GM12878 (cell line): ENCODE results near the gene PLEKHA7. TPM values are rescaled to one million over a fixed set of nuclear protein-coding genes. Genes with fewer than 3 reads are reported as not detected.

Experiments
- ATAC-seq: fragments of 200-7000 bp; cut with Tn5 transposase; 3 replicates; pipeline ENCODE4 v1.9.1; 2020; ENCODE audit warnings: mild to moderate bottlenecking, moderate library complexity
- BruUV-seq: library from RNA; stranded (reverse); fragments of 400-500 nt; replicated peaks from 2 replicates; lab custom pipeline; 2021; lab: Mats Ljungman, UMichigan
- CTCF ChIA-PET: fragments of 300-600 bp; sonication (Branson Sonifier 250); formaldehyde crosslinking; extraction: SDS; loops from one replicate; lab custom pipeline; 2021; ENCODE audit warnings: inconsistent platforms; lab: Yijun Ruan, JAX
- POLR2A ChIA-PET: fragments of 350-600 bp; formaldehyde crosslinking; extraction: SDS; loops from one replicate; lab custom pipeline; 2021; ENCODE audit warnings: inconsistent platforms; lab: Charles Lee
- RAD21 ChIA-PET: fragments of 300-600 bp; sonication (Branson Sonifier 250); formaldehyde crosslinking; loops from one replicate; lab custom pipeline; 2023; ENCODE audit warnings: antibody characterized with exemption; ENCODE audit not compliant: unreplicated experiment; lab: Charles Lee
- SMC1A ChIA-PET: fragments of 300-600 bp; sonication (Branson Sonifier 250); formaldehyde crosslinking; loops from one replicate; lab custom pipeline; 2023; ENCODE audit not compliant: unreplicated experiment, uncharacterized antibody; lab: Charles Lee
- DNase-seq: peaks from one replicate; pipeline ENCODE4 v3.0.0-alpha.2; 2011; ENCODE audit warnings: low read depth, low spot score
- FAIRE-seq: peaks from 3 replicates; lab custom pipeline; 2011; peaks lifted over from hg19 to GRCh38; lab: Jason Lieb, UNC
- H2AFZ ChIP-seq: 2 replicates; pipeline ENCODE4 v1.6.0; 2011; ENCODE audit warnings: low read depth, low read length, control low read depth; ENCODE audit not compliant: control insufficient read depth
- H3K27ac ChIP-seq: 2 replicates; pipeline ENCODE4 v1.5.1; 2011; ENCODE audit warnings: control low read depth; ENCODE audit not compliant: control insufficient read depth, insufficient read depth
- H3K27me3 ChIP-seq, 2 experiments: replicated peaks in 1 of 2; 2 replicates each; pipeline versions ENCODE4 v1.6.0 to v1.6.1; 2011; ENCODE audit warnings: low read length in 1 of 2; ENCODE audit not compliant: control insufficient read depth in 2 of 2, insufficient read depth in 2 of 2
- H3K36me3 ChIP-seq, 2 experiments: 2 replicates each; pipeline ENCODE4 v1.5.1; 2011; ENCODE audit warnings: low read length in 1 of 2; ENCODE audit not compliant: control insufficient read depth in 2 of 2, insufficient read depth in 2 of 2
- H3K4me1 ChIP-seq: 2 replicates; pipeline ENCODE4 v1.6.1; 2011; ENCODE audit warnings: mild to moderate bottlenecking, low read length, moderate library complexity, mixed read lengths; ENCODE audit not compliant: control insufficient read depth, insufficient read depth
- H3K4me2 ChIP-seq: 2 replicates; pipeline ENCODE4 v1.6.0; 2011; ENCODE audit warnings: control low read depth; ENCODE audit not compliant: control insufficient read depth, insufficient read depth
- H3K4me3 ChIP-seq: fragments of 200-600 bp; sonication (generic); 2 replicates; pipeline ENCODE4 v1.5.1; 2016
- H3K79me2 ChIP-seq: 2 replicates; pipeline ENCODE4 v1.6.0; 2011; ENCODE audit warnings: low read length; ENCODE audit not compliant: control insufficient read depth, insufficient read depth
- H3K9ac ChIP-seq: 2 replicates; pipeline ENCODE4 v1.8.0; 2011; ENCODE audit warnings: low read length, control low read depth, mixed read lengths; ENCODE audit not compliant: control insufficient read depth, insufficient read depth
- H3K9me3 ChIP-seq: replicated peaks from 3 replicates; pipeline ENCODE4 v1.5.1; 2011; ENCODE audit warnings: mild to moderate bottlenecking, low read length; ENCODE audit not compliant: control insufficient read depth, insufficient read depth
- H4K20me1 ChIP-seq: 2 replicates; pipeline ENCODE4 v1.6.0; 2011; ENCODE audit not compliant: control insufficient read depth, insufficient read depth
- CEBPZ ChIP-seq: fragments of 150-350 bp; IDR thresholded peaks from 2 replicates; pipeline ENCODE4 v1.6.1; 2016; ENCODE audit warnings: low read depth, low read length
- JUNB ChIP-seq: IDR thresholded peaks from 2 replicates; pipeline ENCODE4 v1.6.1; 2016; ENCODE audit warnings: antibody characterized with exemption, mild to moderate bottlenecking
- POLR2A ChIP-seq: IDR thresholded peaks from 2 replicates; pipeline ENCODE4 v1.6.1; 2011; ENCODE audit warnings: low read depth, mild to moderate bottlenecking, low read length
- WGBS: methylation state at CpG from one replicate; pipeline ENCODE4 v1.1.6; 2016; ENCODE audit warnings: low lambda C conversion rate; ENCODE audit not compliant: insufficient replicate concordance, insufficient coverage; ENCODE audit errors: missing lambda C conversion rate; 5-methylcytosine and 5-hydroxymethylcytosine counted together
- in situ Hi-C: fragments of 300-500 bp; cut with MboI; formaldehyde crosslinking; loops from 9 replicates; pipeline ENCODE4 v1.14.3; 2018; ENCODE audit warnings: mixed read lengths
- intact Hi-C: fragments of 100-400 bp; cut with micrococcal nuclease; formaldehyde crosslinking; loops from one replicate; pipeline ENCODE4 v1.14.2; 2022; ENCODE audit not compliant: unreplicated experiment
- polyA plus RNA-seq, 11 experiments: library from polyadenylated mRNA; depleted of rRNA in 4 of 11; unstranded in 6 of 11; stranded (reverse) in 5 of 11; fragments of >200 nt; fragmentation: Nextera tagmentation in 4 of 11; fragmentation: Illumina TruSeq in 1 of 11; extraction: Ambion mirVana in 4 of 11; extraction: Trizol in 1 of 11; gene quantifications; 1 replicate in 1 of 11; 2 replicates in 10 of 11; pipeline versions ENCODE4 v1.2.1 to v1.2.3, GENCODE V29; 2011 to 2016; ENCODE audit warnings: inconsistent platforms in 2 of 11, missing spikeins in 2 of 11, low read depth in 1 of 11
- total RNA-seq, 4 experiments: library from RNA; depleted of rRNA in 3 of 4; stranded (reverse); fragments of >200 nt in 3 of 4; fragmentation: Illumina TruSeq in 1 of 4; extraction: Trizol in 1 of 4; gene quantifications; 2 replicates each; pipeline versions ENCODE4 v1.2.1 to v1.2.3, GENCODE V29; 2013 to 2021

The PLEKHA7 gene
- total and polyA plus RNA-seq, 10 of the 15 experiments (the other 5 are each of a cell fraction or from before 2014, with no cell fraction given), result 0.45 to 5.3 (median 2.1) TPM

- SMC1A ChIA-PET, result interaction anchor here (0.8 to 4.7 kb wide), 6 partner anchors 9 to 91 kb away, joined by 3 to 58 read pairs (median 11); no protein-coding TSS in a partner anchor
- Histone ChIP-seq H3K79me2 (no peaks in the 10 kb centered on the region), H2AFZ (no peak overlapping the region), H3K4me1 (peaks cover 25% of the 10 kb centered on the region), H3K27ac (no peak overlapping the region), H3K36me3 (no peaks in the 10 kb centered on the region), H4K20me1 (no peaks in the 10 kb centered on the region), H3K4me3 (no peak overlapping the region), H3K9me3 (no peaks in the 10 kb centered on the region; the same call in 2 of the 3 replicates), H3K27me3 (no peaks in the 10 kb centered on the region), H3K9ac (no peak overlapping the region), H3K4me2 (no peak overlapping the region)
- in situ Hi-C loops, result no loop called here
- CTCF ChIA-PET, result interaction anchor here (1.1 to 3.6 kb wide), 8 partner anchors 9 to 92 kb away, joined by 4 to 22 read pairs (median 6); no protein-coding TSS in a partner anchor
- no peak for FAIRE-seq
- BruUV-seq, result no TSS peak
- RAD21 ChIA-PET, result interaction anchor here (2.4 to 4.2 kb wide), 3 partner anchors 9 to 92 kb away, joined by 12 to 26 read pairs (median 23); no protein-coding TSS in a partner anchor
- DNase-seq, result no peak
- ATAC-seq, result no peak
- POLR2A ChIA-PET, result interaction anchor here (0.6 to 3.2 kb wide), 4 partner anchors 10 to 155 kb away, joined by 3 to 21 read pairs (median 4); no protein-coding TSS in a partner anchor
- no peak for TF ChIP-seq POLR2A
- WGBS, result 80% methylated on average over 3 of the region's 3 CpGs
- intact Hi-C loops, result no loop called here
Measured at GRCh38 chr11:16912692-16913111, 101.5 kb downstream of the PLEKHA7 start.

- POLR2A ChIA-PET, result interaction anchor here (0.5 to 3.2 kb wide), 5 partner anchors 9 to 25 kb away, joined by 3 to 21 read pairs (median 3); no protein-coding TSS in a partner anchor
- H2AFZ ChIP-seq, result no peak overlapping the region
- no peaks in the 10 kb centered on the region for H3K27me3 ChIP-seq
- DNase-seq (no peak), FAIRE-seq (no peak), ATAC-seq (peak; percentile 6; the same call in 1 of the 3 replicates)
- WGBS, result 55% methylated on average over 4 of the region's 4 CpGs
- no peaks in the 10 kb centered on the region for H4K20me1 ChIP-seq
- SMC1A ChIA-PET, result interaction anchor here (0.6 to 4.7 kb wide), 9 partner anchors 9 to 597 kb away, joined by 3 to 58 read pairs (median 5); no protein-coding TSS in a partner anchor
- no peak overlapping the region for H3K9ac ChIP-seq
- H3K27ac ChIP-seq, result no peak overlapping the region
- no peaks in the 10 kb centered on the region for H3K36me3 ChIP-seq
- H3K9me3 ChIP-seq, result no peaks in the 10 kb centered on the region; the same call in 2 of the 3 replicates
- TF ChIP-seq CEBPZ, result no peak
- TF ChIP-seq JUNB, result peak; percentile 33; the same call in 1 of the 2 replicates
- intact Hi-C loops (no loop called here), in situ Hi-C loops (no loop called here)
- H3K4me2 ChIP-seq, result no peak overlapping the region
- CTCF ChIA-PET, result interaction anchor here (1.1 to 3.6 kb wide), 9 partner anchors 10 to 91 kb away, joined by 3 to 22 read pairs (median 6); no protein-coding TSS in a partner anchor
- BruUV-seq, result no TSS peak
- H3K79me2 ChIP-seq, result no peaks in the 10 kb centered on the region
- peaks cover 25% of the 10 kb centered on the region for H3K4me1 ChIP-seq
- RAD21 ChIA-PET, result interaction anchor here (2.3 to 4.2 kb wide), 4 partner anchors 10 to 151 kb away, joined by 6 to 26 read pairs (median 18); no protein-coding TSS in a partner anchor
- H3K4me3 ChIP-seq, result no peak overlapping the region
Measured at GRCh38 chr11:16911658-16912057, 102.6 kb downstream of the PLEKHA7 start.
